DND-41 (cell line): ENCODE data around the gene PTPRO.
A peak's percentile ranks its signal among the peaks of the same experiment; 100 is the strongest.

Experiments
- ATAC-seq: fragments of 200-7000 bp; cut with Tn5 transposase; 3 replicates; pipeline ENCODE4 v1.9.1; 2021; ENCODE audit warnings: low read depth; ENCODE audit not compliant: insufficient read depth
- DNase-seq: peaks from one replicate; pipeline ENCODE4 v3.0.0-alpha.2; 2020
- H2AFZ ChIP-seq: 2 replicates; pipeline ENCODE4 v1.6.0; 2012; ENCODE audit warnings: low read depth, low read length
- H3K27ac ChIP-seq: 2 replicates; pipeline ENCODE4 v1.5.1; 2012; ENCODE audit warnings: low read length, inconsistent platforms
- H3K27me3 ChIP-seq: fragments of 200-600 bp; sonication (generic); 2 replicates; pipeline ENCODE4 v1.6.0; 2012; ENCODE audit warnings: low read length, mild to moderate bottlenecking, inconsistent platforms; ENCODE audit not compliant: insufficient read depth, poor library complexity
- H3K36me3 ChIP-seq: 2 replicates; pipeline ENCODE4 v1.5.1; 2012; ENCODE audit warnings: low read length, inconsistent platforms; ENCODE audit not compliant: insufficient read depth
- H3K4me1 ChIP-seq: 2 replicates; pipeline ENCODE4 v1.5.1; 2012; ENCODE audit warnings: mild to moderate bottlenecking, low read length; ENCODE audit not compliant: insufficient read depth
- H3K4me2 ChIP-seq: 2 replicates; pipeline ENCODE4 v1.6.0; 2012; ENCODE audit warnings: mild to moderate bottlenecking, moderate library complexity, low read length, inconsistent platforms; ENCODE audit not compliant: insufficient read depth
- H3K4me3 ChIP-seq, 2 experiments: fragments of 200-600 bp in 1 of 2; shearing (Covaris generic) in 1 of 2; 2 replicates each; pipeline ENCODE4 v1.5.1; 2012 to 2016; ENCODE audit warnings: inconsistent platforms in 2 of 2, low read length in 2 of 2, mild to moderate bottlenecking in 2 of 2, low read depth in 1 of 2, moderate library complexity in 1 of 2
- H3K79me2 ChIP-seq: 2 replicates; pipeline ENCODE4 v1.6.0; 2012; ENCODE audit warnings: low read length, inconsistent platforms; ENCODE audit not compliant: insufficient read depth
- H3K9ac ChIP-seq: 2 replicates; pipeline ENCODE4 v1.6.0; 2012; ENCODE audit warnings: low read depth, mild to moderate bottlenecking, inconsistent platforms, low read length, moderate library complexity
- H3K9me3 ChIP-seq: 2 replicates; pipeline ENCODE4 v1.5.1; 2012; ENCODE audit warnings: low read length, moderate library complexity, mild to moderate bottlenecking, inconsistent platforms; ENCODE audit not compliant: insufficient read depth, severe bottlenecking
- H4K20me1 ChIP-seq: 2 replicates; pipeline ENCODE4 v1.6.0; 2012; ENCODE audit warnings: low read length; ENCODE audit not compliant: insufficient read depth
- EZH2 ChIP-seq: IDR thresholded peaks from 3 replicates; pipeline ENCODE4 v1.6.1; 2012; ENCODE audit warnings: borderline replicate concordance, low read depth, mild to moderate bottlenecking, moderate library complexity, low read length, inconsistent platforms; ENCODE audit not compliant: severe bottlenecking
- TF ChIP-seq, protein P1 (sequence below): IDR thresholded peaks from 2 replicates; pipeline ENCODE4 v1.5.1; 2012; ENCODE audit warnings: borderline replicate concordance, low read length, moderate library complexity, mild to moderate bottlenecking; ENCODE audit not compliant: poor library complexity, severe bottlenecking; ENCODE audit errors: extremely low read depth

Gene PTPRO

DNA sequence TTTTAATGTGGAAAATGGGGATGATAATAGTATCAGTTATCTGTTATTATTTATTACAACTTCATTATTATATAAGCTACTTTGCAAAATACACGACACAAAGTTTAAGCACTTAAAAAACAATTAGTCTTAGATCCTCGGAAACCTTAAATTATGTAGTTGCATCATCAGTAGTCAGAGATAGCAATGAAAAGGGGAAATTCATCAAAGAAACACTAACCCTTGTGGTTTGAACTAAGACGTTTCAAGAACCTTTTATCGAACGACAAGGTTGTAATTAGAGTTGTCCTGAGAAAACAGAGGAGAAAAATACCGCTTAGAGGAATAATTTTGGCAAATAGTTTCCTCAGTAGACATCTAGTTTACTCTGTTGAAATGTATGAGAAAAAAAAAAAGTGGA is 198.5 kb downstream of the PTPRO start:
- Histone ChIP-seq H3K4me1 (peaks cover 4% of the 10 kb centered on the region), H3K9me3 (no peaks in the 10 kb centered on the region), H2AFZ (no peak overlapping the region), H3K9ac (no peak overlapping the region), H3K27ac (no peak overlapping the region), H3K4me2 (no peak overlapping the region), H3K36me3 (no peaks in the 10 kb centered on the region), H3K27me3 (no peaks in the 10 kb centered on the region), H3K4me3 (no peak overlapping the region), H3K79me2 (no peaks in the 10 kb centered on the region), H4K20me1 (no peaks in the 10 kb centered on the region)
- no peak for ATAC-seq
- DNase-seq = no peak
- TF ChIP-seq, protein P1, sequence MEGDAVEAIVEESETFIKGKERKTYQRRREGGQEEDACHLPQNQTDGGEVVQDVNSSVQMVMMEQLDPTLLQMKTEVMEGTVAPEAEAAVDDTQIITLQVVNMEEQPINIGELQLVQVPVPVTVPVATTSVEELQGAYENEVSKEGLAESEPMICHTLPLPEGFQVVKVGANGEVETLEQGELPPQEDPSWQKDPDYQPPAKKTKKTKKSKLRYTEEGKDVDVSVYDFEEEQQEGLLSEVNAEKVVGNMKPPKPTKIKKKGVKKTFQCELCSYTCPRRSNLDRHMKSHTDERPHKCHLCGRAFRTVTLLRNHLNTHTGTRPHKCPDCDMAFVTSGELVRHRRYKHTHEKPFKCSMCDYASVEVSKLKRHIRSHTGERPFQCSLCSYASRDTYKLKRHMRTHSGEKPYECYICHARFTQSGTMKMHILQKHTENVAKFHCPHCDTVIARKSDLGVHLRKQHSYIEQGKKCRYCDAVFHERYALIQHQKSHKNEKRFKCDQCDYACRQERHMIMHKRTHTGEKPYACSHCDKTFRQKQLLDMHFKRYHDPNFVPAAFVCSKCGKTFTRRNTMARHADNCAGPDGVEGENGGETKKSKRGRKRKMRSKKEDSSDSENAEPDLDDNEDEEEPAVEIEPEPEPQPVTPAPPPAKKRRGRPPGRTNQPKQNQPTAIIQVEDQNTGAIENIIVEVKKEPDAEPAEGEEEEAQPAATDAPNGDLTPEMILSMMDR = no peak
- no peak for TF ChIP-seq EZH2

DNA sequence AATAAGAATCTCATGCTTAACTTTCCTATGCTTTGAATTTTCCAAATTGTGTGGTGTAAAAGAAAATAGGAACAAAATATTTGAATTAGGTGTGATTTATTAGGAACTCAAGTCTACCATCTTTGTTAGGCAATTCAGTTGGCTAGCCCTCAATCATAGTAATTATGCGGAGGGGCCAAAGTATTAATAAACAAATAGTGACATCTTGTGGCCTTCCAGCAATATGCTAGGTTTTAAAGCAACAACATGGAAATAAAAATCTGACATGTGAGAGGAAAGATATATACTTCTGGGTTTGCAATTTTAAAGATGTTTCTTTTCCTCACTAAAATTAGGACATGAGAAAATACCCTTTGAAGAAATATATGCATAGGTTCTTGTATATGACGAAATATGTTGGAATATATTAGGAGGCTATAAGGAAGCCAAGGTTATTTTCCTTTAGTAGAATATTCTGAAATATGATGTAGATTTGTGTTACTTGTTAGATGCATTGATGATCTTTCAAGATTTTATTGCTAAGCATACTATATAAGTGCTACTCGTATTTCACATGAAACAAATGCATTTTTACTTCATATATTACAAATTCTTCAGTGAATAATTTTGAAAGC is 200.4 kb downstream of the PTPRO start:
- Histone ChIP-seq H2AFZ (no peak overlapping the region), H3K9ac (no peak overlapping the region)
- ATAC-seq = peak; percentile 57; the same call in 1 of the 3 replicates

DNA sequence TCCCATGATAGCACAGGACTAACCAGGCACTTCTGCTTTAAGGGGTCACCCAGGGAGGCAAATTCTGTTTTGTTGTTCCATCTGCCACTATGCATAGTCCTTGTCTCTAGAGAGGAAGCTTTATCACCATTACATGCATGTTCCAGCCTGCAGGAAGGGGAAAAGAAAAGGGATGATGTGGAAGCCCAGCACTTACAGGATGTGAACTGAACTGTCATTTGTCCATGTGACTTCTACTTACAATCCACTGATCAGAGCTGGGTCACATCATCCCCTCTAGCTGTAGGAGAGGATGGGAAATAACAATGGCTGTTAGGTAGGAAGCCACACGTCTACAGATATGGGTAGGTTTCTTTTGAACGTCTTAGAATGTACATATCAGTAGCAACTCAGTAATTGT is 203.1 kb downstream of the PTPRO start:
- Histone ChIP-seq H3K4me3 (no peak overlapping the region), H3K36me3 (no peaks in the 10 kb centered on the region), H2AFZ (no peak overlapping the region), H4K20me1 (no peaks in the 10 kb centered on the region), H3K4me2 (no peak overlapping the region), H3K27me3 (no peaks in the 10 kb centered on the region), H3K79me2 (no peaks in the 10 kb centered on the region), H3K9me3 (peaks cover 3% of the 10 kb centered on the region), H3K27ac (no peak overlapping the region), H3K4me1 (no peaks in the 10 kb centered on the region), H3K9ac (no peak overlapping the region)
- no peak for TF ChIP-seq EZH2
- TF ChIP-seq, protein P1 = no peak
- ATAC-seq (no peak), DNase-seq (no peak)

More for the DNA sequence above, 200.4 kb downstream of the PTPRO start:
- no peak for DNase-seq
- H4K20me1 ChIP-seq = no peaks in the 10 kb centered on the region
- no peak overlapping the region for H3K27ac ChIP-seq
- no peaks in the 10 kb centered on the region for H3K36me3 ChIP-seq
- H3K79me2 ChIP-seq = no peaks in the 10 kb centered on the region
- peaks cover 4% of the 10 kb centered on the region for H3K4me1 ChIP-seq
- H3K9me3 ChIP-seq = no peaks in the 10 kb centered on the region
- H3K27me3 ChIP-seq = no peaks in the 10 kb centered on the region
- H3K4me2 ChIP-seq = no peak overlapping the region
- H3K4me3 ChIP-seq = no peak overlapping the region
- TF ChIP-seq, protein P1 = peak; percentile 84
- no peak for TF ChIP-seq EZH2
